Liver (tissue), 9 donors: ENCODE data around the gene DNMT3A. TPM values are rescaled to one million over a fixed set of nuclear protein-coding genes. Genes with fewer than 3 reads are reported as not detected.

Experiments used
- DNase-seq: peaks from one replicate; pipeline ENCODE4 v3.0.0-alpha.2; 2017; ENCODE audit warnings: low spot score
- H3K27ac ChIP-seq, 2 donors: one replicate each; pipeline ENCODE4 v1.7.0; 2013; ENCODE audit warnings: inconsistent platforms in 2 of 2, low read length in 2 of 2, control low read depth in 1 of 2, low read depth in 1 of 2, mild to moderate bottlenecking in 1 of 2
- H3K27me3 ChIP-seq, 4 donors: one replicate each; pipeline versions ENCODE4 v1.6.1 to v1.7.0; 2013; ENCODE audit warnings: low read length in 3 of 4, inconsistent platforms in 1 of 4, mild to moderate bottlenecking in 1 of 4, moderate library complexity in 1 of 4; ENCODE audit not compliant: control insufficient read depth in 4 of 4, insufficient read depth in 4 of 4
- H3K36me3 ChIP-seq, 4 donors: one replicate each; pipeline versions ENCODE4 v1.6.1 to v1.7.0; 2013; ENCODE audit warnings: low read length in 3 of 4, mild to moderate bottlenecking in 3 of 4, low read depth in 1 of 4, moderate library complexity in 1 of 4; ENCODE audit not compliant: control insufficient read depth in 4 of 4, insufficient read depth in 3 of 4
- H3K4me1 ChIP-seq, 4 donors: one replicate each; pipeline versions ENCODE4 v1.6.1 to v1.7.0; 2013; ENCODE audit warnings: low read length in 3 of 4, mild to moderate bottlenecking in 3 of 4, moderate library complexity in 1 of 4; ENCODE audit not compliant: control insufficient read depth in 4 of 4, insufficient read depth in 4 of 4
- H3K4me3 ChIP-seq, 3 donors: one replicate each; pipeline versions ENCODE4 v1.6.1 to v1.7.0; 2013; ENCODE audit warnings: low read length in 3 of 3, control low read depth in 1 of 3, low read depth in 1 of 3, mild to moderate bottlenecking in 1 of 3
- H3K9ac ChIP-seq, 2 donors: one replicate each; pipeline ENCODE4 v1.7.0; 2013; ENCODE audit warnings: low read length in 2 of 2, mild to moderate bottlenecking in 2 of 2, moderate library complexity in 2 of 2, control low read depth in 1 of 2, low read depth in 1 of 2
- H3K9me3 ChIP-seq, 4 donors: one replicate each; pipeline versions ENCODE4 v1.6.1 to v1.7.0; 2013; ENCODE audit warnings: low read length in 3 of 4; ENCODE audit not compliant: control insufficient read depth in 4 of 4
- EGR1 ChIP-seq, 2 donors: IDR thresholded peaks; 2 replicates each; pipeline ENCODE4 v1.6.1; 2016 to 2018; ENCODE audit warnings: antibody characterized with exemption in 2 of 2, low read depth in 2 of 2
- FOXA1 ChIP-seq: IDR thresholded peaks from 2 replicates; pipeline ENCODE4 v1.6.1; 2016; ENCODE audit warnings: antibody characterized with exemption
- FOXA2 ChIP-seq: IDR thresholded peaks from 2 replicates; pipeline ENCODE4 v1.6.1; 2016; ENCODE audit warnings: antibody characterized with exemption
- GABPA ChIP-seq, 2 donors: IDR thresholded peaks in 1 of 2; conservative IDR thresholded peaks in 1 of 2; 2 replicates each; pipeline ENCODE4 v1.6.1; 2016; ENCODE audit warnings: antibody characterized with exemption in 2 of 2, mild to moderate bottlenecking in 1 of 2, moderate library complexity in 1 of 2
- HNF4A ChIP-seq, 2 donors: conservative IDR thresholded peaks; 2 replicates each; pipeline ENCODE4 v1.6.1; 2016; ENCODE audit warnings: antibody characterized with exemption in 2 of 2, mild to moderate bottlenecking in 2 of 2
- HNF4G ChIP-seq: IDR thresholded peaks from 2 replicates; pipeline ENCODE4 v1.6.1; 2016; ENCODE audit warnings: antibody characterized with exemption
- JUND ChIP-seq, 2 donors: IDR thresholded peaks; 2 replicates each; pipeline ENCODE4 v1.6.1; 2016; ENCODE audit warnings: antibody characterized with exemption in 2 of 2
- NR2F2 ChIP-seq: IDR thresholded peaks from 2 replicates; pipeline ENCODE4 v1.6.1; 2016; ENCODE audit warnings: antibody characterized with exemption
- RAD21 ChIP-seq, 2 donors: IDR thresholded peaks; 2 replicates each; pipeline ENCODE4 v1.6.1; 2016; ENCODE audit warnings: antibody characterized with exemption in 2 of 2, mild to moderate bottlenecking in 2 of 2
- RXRA ChIP-seq, 2 donors: IDR thresholded peaks; 2 replicates each; pipeline ENCODE4 v1.6.1; 2017 to 2018; ENCODE audit warnings: antibody characterized with exemption in 2 of 2, mild to moderate bottlenecking in 1 of 2
- SP1 ChIP-seq: IDR thresholded peaks from 2 replicates; pipeline ENCODE4 v1.6.1; 2018; ENCODE audit warnings: antibody characterized with exemption, mild to moderate bottlenecking
- TAF1 ChIP-seq: conservative IDR thresholded peaks from 2 replicates; pipeline ENCODE4 v1.6.1; 2016; ENCODE audit warnings: antibody characterized with exemption, mild to moderate bottlenecking
- YY1 ChIP-seq: IDR thresholded peaks from 2 replicates; pipeline ENCODE4 v1.6.1; 2016; ENCODE audit warnings: antibody characterized with exemption, mild to moderate bottlenecking
- WGBS: extraction: QIAGEN DNeasy Blood & Tissue Kit; methylation state at CpG from one replicate; pipeline ENCODE4 v1.1.7; 2013; 5-methylcytosine and 5-hydroxymethylcytosine counted together
- polyA plus RNA-seq, 2 donors: library from polyadenylated mRNA; stranded (reverse) in 1 of 2; unstranded in 1 of 2; fragments of 200-250 nt in 1 of 2; fragments of >200 nt in 1 of 2; fragmentation: Nextera tagmentation in 1 of 2; extraction: Ambion mirVana in 1 of 2; gene quantifications; one replicate each; pipeline versions ENCODE4 v1.2.1 to v1.2.3, GENCODE V29; 2013 to 2015
- total RNA-seq, 2 donors: library from RNA; depleted of rRNA; stranded (reverse); fragments of >200 nt; gene quantifications; one replicate each; pipeline ENCODE4 v1.2.3, GENCODE V29; 2014
- TF ChIP-seq, protein P1 (sequence below): IDR thresholded peaks from 2 replicates; pipeline ENCODE4 v1.6.1; 2016; ENCODE audit warnings: antibody characterized with exemption
- TF ChIP-seq, protein P2 (sequence below): IDR thresholded peaks from 2 replicates; pipeline ENCODE4 v1.6.1; 2016; ENCODE audit warnings: antibody characterized with exemption
- TF ChIP-seq, protein P3 (sequence below): IDR thresholded peaks from 2 replicates; pipeline ENCODE4 v1.6.1; 2016; ENCODE audit warnings: antibody characterized with exemption
- TF ChIP-seq, protein P4 (sequence below): fragments of 150-350 bp; IDR thresholded peaks from 2 replicates; pipeline ENCODE4 v1.5.1; 2017; ENCODE audit warnings: improper control_type of control experiment, low read depth, low read length; ENCODE audit not compliant: missing input control
- TF ChIP-seq, protein P5 (sequence below): IDR thresholded peaks from 2 replicates; pipeline ENCODE4 v1.6.1; 2016; ENCODE audit warnings: antibody characterized with exemption, mild to moderate bottlenecking
- donor health status: healthy.
- donor health status: healthy.
- donor health status: healthy.
- donor health status: healthy.
- donor health status: healthy.

The DNMT3A gene
- total and polyA plus RNA-seq, 4 donors = 3.5 to 24.2 (median 8.1) TPM

DNA sequence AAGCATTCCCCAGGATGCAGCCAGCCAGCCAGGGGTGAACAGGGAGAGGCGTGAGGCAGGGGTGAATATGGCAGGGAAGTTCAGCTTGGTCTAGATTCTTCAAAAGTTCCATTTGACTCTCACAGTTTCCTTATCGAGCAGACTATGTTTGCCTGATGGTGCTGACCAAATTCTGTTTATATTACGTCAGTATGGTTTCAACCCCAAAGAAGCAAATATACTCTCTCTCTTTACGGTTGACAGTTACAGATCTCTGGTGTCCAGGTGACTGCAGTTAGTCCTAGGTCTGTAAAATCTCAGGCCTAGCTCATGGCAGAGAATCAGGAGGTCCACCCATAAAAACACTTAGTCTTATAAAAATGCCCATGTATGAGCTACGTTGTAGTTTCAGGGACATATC lies 38.3 kb upstream of the DNMT3A start:
- Histone ChIP-seq H3K4me1 (peaks cover 0 to 11% (median 6%) of the 10 kb centered on the region in 4 donors), H3K27me3 (no peaks in the 10 kb centered on the region), H3K9ac (no peak overlapping the region), H3K36me3 (no peaks in the 10 kb centered on the region), H3K4me3 (no peak overlapping the region), H3K9me3 (no peaks in the 10 kb centered on the region), H3K27ac (no peak overlapping the region)
- peak; percentile 1 for DNase-seq
- TF ChIP-seq RAD21 (IDR thresholded peaks at IDR 0.05) (no peak), EGR1 (IDR thresholded peaks at IDR 0.05; ENCODE audit: low read depth in 2 of 2) (no peak), TAF1 (no peak), RXRA (IDR thresholded peaks at IDR 0.05) (no peak), FOXA1 (no peak), JUND (IDR thresholded peaks at IDR 0.05) (no peak), NR2F2 (no peak), SP1 (no peak), GABPA (IDR thresholded peaks at IDR 0.05 in 1 of 2, conservative IDR thresholded peaks at IDR 0.05 in 1 of 2) (no peak), HNF4A (conservative IDR thresholded peaks at IDR 0.05) (no peak), HNF4G (no peak), YY1 (no peak)
- TF ChIP-seq, protein P1, sequence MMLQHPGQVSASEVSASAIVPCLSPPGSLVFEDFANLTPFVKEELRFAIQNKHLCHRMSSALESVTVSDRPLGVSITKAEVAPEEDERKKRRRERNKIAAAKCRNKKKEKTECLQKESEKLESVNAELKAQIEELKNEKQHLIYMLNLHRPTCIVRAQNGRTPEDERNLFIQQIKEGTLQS = no peak
- TF ChIP-seq, protein P2, sequence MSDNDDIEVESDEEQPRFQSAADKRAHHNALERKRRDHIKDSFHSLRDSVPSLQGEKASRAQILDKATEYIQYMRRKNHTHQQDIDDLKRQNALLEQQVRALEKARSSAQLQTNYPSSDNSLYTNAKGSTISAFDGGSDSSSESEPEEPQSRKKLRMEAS = no peak
- TF ChIP-seq, protein P3, sequence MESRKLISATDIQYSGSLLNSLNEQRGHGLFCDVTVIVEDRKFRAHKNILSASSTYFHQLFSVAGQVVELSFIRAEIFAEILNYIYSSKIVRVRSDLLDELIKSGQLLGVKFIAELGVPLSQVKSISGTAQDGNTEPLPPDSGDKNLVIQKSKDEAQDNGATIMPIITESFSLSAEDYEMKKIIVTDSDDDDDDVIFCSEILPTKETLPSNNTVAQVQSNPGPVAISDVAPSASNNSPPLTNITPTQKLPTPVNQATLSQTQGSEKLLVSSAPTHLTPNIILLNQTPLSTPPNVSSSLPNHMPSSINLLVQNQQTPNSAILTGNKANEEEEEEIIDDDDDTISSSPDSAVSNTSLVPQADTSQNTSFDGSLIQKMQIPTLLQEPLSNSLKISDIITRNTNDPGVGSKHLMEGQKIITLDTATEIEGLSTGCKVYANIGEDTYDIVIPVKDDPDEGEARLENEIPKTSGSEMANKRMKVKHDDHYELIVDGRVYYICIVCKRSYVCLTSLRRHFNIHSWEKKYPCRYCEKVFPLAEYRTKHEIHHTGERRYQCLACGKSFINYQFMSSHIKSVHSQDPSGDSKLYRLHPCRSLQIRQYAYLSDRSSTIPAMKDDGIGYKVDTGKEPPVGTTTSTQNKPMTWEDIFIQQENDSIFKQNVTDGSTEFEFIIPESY = no peak
- TF ChIP-seq, protein P4, sequence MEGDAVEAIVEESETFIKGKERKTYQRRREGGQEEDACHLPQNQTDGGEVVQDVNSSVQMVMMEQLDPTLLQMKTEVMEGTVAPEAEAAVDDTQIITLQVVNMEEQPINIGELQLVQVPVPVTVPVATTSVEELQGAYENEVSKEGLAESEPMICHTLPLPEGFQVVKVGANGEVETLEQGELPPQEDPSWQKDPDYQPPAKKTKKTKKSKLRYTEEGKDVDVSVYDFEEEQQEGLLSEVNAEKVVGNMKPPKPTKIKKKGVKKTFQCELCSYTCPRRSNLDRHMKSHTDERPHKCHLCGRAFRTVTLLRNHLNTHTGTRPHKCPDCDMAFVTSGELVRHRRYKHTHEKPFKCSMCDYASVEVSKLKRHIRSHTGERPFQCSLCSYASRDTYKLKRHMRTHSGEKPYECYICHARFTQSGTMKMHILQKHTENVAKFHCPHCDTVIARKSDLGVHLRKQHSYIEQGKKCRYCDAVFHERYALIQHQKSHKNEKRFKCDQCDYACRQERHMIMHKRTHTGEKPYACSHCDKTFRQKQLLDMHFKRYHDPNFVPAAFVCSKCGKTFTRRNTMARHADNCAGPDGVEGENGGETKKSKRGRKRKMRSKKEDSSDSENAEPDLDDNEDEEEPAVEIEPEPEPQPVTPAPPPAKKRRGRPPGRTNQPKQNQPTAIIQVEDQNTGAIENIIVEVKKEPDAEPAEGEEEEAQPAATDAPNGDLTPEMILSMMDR = no peak
- 96% methylated on average over 5 of the region's 5 CpGs for WGBS

DNA sequence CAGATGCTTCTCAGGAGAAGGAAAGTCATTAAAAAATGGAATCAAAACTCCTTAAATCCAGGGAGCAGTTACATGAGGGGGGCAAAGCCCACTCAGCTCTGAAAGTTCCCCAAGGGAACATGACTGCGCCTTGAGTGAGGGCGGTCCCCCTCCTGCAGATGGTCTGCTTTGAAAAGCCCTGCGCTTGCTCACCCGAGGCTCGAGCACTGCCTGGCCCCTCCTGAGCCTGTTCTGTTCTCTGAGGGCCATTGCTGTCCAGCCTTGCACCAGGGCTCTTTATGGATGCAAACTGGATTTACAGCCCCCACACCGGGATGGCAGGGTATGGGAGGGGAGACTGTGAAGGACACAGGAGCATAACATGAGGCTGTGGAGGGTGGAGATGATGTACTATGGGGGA lies 37.8 kb upstream of the DNMT3A start:
- H3K36me3 ChIP-seq = no peaks in the 10 kb centered on the region
- H3K4me1 ChIP-seq = peaks cover 0 to 11% (median 6%) of the 10 kb centered on the region in 4 donors
- 98% methylated on average over 6 of the region's 6 CpGs for WGBS
- no peak overlapping the region for H3K27ac ChIP-seq
- no peaks in the 10 kb centered on the region for H3K27me3 ChIP-seq
- no peak overlapping the region for H3K4me3 ChIP-seq
- H3K9ac ChIP-seq = no peak overlapping the region
- TF ChIP-seq, protein P5, sequence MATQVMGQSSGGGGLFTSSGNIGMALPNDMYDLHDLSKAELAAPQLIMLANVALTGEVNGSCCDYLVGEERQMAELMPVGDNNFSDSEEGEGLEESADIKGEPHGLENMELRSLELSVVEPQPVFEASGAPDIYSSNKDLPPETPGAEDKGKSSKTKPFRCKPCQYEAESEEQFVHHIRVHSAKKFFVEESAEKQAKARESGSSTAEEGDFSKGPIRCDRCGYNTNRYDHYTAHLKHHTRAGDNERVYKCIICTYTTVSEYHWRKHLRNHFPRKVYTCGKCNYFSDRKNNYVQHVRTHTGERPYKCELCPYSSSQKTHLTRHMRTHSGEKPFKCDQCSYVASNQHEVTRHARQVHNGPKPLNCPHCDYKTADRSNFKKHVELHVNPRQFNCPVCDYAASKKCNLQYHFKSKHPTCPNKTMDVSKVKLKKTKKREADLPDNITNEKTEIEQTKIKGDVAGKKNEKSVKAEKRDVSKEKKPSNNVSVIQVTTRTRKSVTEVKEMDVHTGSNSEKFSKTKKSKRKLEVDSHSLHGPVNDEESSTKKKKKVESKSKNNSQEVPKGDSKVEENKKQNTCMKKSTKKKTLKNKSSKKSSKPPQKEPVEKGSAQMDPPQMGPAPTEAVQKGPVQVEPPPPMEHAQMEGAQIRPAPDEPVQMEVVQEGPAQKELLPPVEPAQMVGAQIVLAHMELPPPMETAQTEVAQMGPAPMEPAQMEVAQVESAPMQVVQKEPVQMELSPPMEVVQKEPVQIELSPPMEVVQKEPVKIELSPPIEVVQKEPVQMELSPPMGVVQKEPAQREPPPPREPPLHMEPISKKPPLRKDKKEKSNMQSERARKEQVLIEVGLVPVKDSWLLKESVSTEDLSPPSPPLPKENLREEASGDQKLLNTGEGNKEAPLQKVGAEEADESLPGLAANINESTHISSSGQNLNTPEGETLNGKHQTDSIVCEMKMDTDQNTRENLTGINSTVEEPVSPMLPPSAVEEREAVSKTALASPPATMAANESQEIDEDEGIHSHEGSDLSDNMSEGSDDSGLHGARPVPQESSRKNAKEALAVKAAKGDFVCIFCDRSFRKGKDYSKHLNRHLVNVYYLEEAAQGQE = no peak
- TF ChIP-seq JUND (IDR thresholded peaks at IDR 0.05) (no peak), SP1 (no peak), NR2F2 (no peak), HNF4G (no peak), TAF1 (no peak), FOXA2 (no peak), RAD21 (IDR thresholded peaks at IDR 0.05) (no peak), HNF4A (conservative IDR thresholded peaks at IDR 0.05) (no peak), EGR1 (IDR thresholded peaks at IDR 0.05; ENCODE audit: low read depth in 2 of 2) (no peak)
- TF ChIP-seq, protein P4 = no peak
- TF ChIP-seq, protein P2 = no peak
- TF ChIP-seq, protein P1 = no peak
- peak; percentile 27 for DNase-seq
- H3K9me3 ChIP-seq = no peaks in the 10 kb centered on the region
